HCT116 (cell line): ENCODE measurements around the gene KRTAP19-5. TPM values are rescaled to one million over a fixed set of nuclear protein-coding genes. Genes with fewer than 3 reads are reported as not detected.

Source experiments
- ATAC-seq: fragments of 200-7000 bp; cut with Tn5 transposase; 2 replicates; pipeline ENCODE4 v1.9.1; 2020; ENCODE audit warnings: mild to moderate bottlenecking, moderate library complexity
- BruUV-seq: library from RNA; stranded (reverse); fragments of 400-500 nt; replicated peaks from 2 replicates; lab custom pipeline; 2021; lab: Mats Ljungman, UMichigan
- CTCF ChIA-PET: fragments of 300-600 bp; sonication (Branson Sonifier 250); formaldehyde crosslinking; loops from one replicate; lab custom pipeline; 2021; ENCODE audit warnings: antibody characterized with exemption; lab: Charles Lee
- POLR2A ChIA-PET: fragments of 300-600, 350-600 bp; sonication (Branson Sonifier 250); formaldehyde crosslinking; loops from one replicate; lab custom pipeline; 2021; ENCODE audit warnings: antibody characterized with exemption; lab: Charles Lee
- RAD21 ChIA-PET, 2 experiments: fragments of 300-600 bp; sonication (Branson Sonifier 250); formaldehyde crosslinking; loops; one replicate each; lab custom pipeline; 2023; ENCODE audit warnings: low total read pairs in 2 of 2; ENCODE audit not compliant: uncharacterized antibody in 2 of 2, unreplicated experiment in 2 of 2, low non-redundant PET in 1 of 2; lab: Charles Lee
- DNase-seq: peaks from one replicate; pipeline ENCODE4 v3.0.0-alpha.2; 2010; ENCODE audit warnings: low read depth, low spot score
- H2AFZ ChIP-seq: fragments of 200-600 bp; shearing (Covaris generic), sonication (generic); 2 replicates; pipeline ENCODE4 v1.6.1; 2017; ENCODE audit warnings: low read depth, mixed run types, mixed read lengths, antibody characterized with exemption, low read length; ENCODE audit not compliant: poor library complexity, severe bottlenecking
- H3K27ac ChIP-seq: 2 replicates; pipeline ENCODE4 v1.5.1; 2012; ENCODE audit warnings: low read depth, low read length
- H3K27me3 ChIP-seq: fragments of 200-600 bp; sonication (generic); 2 replicates; pipeline ENCODE4 v1.6.1; 2016; ENCODE audit warnings: mixed run types, low read length, mixed read lengths; ENCODE audit not compliant: insufficient read depth
- H3K36me3 ChIP-seq, 2 experiments: fragments of 200-500 bp in 1 of 2; fragments of 200-600 bp in 1 of 2; sonication (Bioruptor generic) in 1 of 2; sonication (generic) in 1 of 2; 2 replicates each; pipeline versions ENCODE4 v1.5.1 to v1.6.1; 2014 to 2016; ENCODE audit warnings: low read length in 2 of 2, inconsistent platforms in 1 of 2, mixed read lengths in 1 of 2, mixed run types in 1 of 2; ENCODE audit not compliant: insufficient read depth in 2 of 2, control insufficient read depth in 1 of 2
- H3K4me1 ChIP-seq, 2 experiments: fragments of 200-600 bp in 1 of 2; sonication (generic) in 1 of 2; 2 replicates each; pipeline versions ENCODE4 v1.5.1 to v1.6.1; 2012 to 2017; ENCODE audit warnings: low read length in 2 of 2, inconsistent platforms in 1 of 2, mild to moderate bottlenecking in 1 of 2, mixed read lengths in 1 of 2, mixed run types in 1 of 2, moderate library complexity in 1 of 2; ENCODE audit not compliant: insufficient read depth in 2 of 2, control insufficient read depth in 1 of 2
- H3K4me2 ChIP-seq: fragments of 200-600 bp; sonication (generic); 2 replicates; pipeline ENCODE4 v1.6.1; 2017; ENCODE audit warnings: mixed run types, low read length, mixed read lengths
- H3K4me3 ChIP-seq, 2 experiments: fragments of 200-600 bp in 1 of 2; sonication (generic) in 1 of 2; replicated peaks in 1 of 2; 2 replicates each; pipeline ENCODE4 v1.5.1; 2011 to 2016; ENCODE audit warnings: low read length in 2 of 2, control low read depth in 1 of 2, low read depth in 1 of 2, mild to moderate bottlenecking in 1 of 2, mixed read lengths in 1 of 2, mixed run types in 1 of 2
- H3K79me2 ChIP-seq: fragments of 200-600 bp; sonication (generic); 2 replicates; pipeline ENCODE4 v1.6.1; 2017; ENCODE audit warnings: mild to moderate bottlenecking, mixed run types, low read length, moderate library complexity, mixed read lengths; ENCODE audit not compliant: insufficient read depth
- H3K9ac ChIP-seq: fragments of 200-600 bp; sonication (generic); 2 replicates; pipeline ENCODE4 v1.6.1; 2016; ENCODE audit warnings: low read length, mixed read lengths
- H3K9me2 ChIP-seq: fragments of 200-600 bp; sonication (generic), shearing (Covaris generic); 2 replicates; pipeline ENCODE4 v1.6.1; 2017; ENCODE audit warnings: mixed run types, mild to moderate bottlenecking, moderate library complexity; ENCODE audit not compliant: insufficient read depth
- H3K9me3 ChIP-seq, 2 experiments: fragments of 200-500 bp in 1 of 2; fragments of 200-600 bp in 1 of 2; sonication (Bioruptor generic) in 1 of 2; sonication (generic) in 1 of 2; 2 replicates each; pipeline ENCODE4 v1.6.1; 2014 to 2017; ENCODE audit warnings: low read length in 2 of 2, mixed read lengths in 2 of 2, inconsistent platforms in 1 of 2, low read depth in 1 of 2, mild to moderate bottlenecking in 1 of 2, mixed run types in 1 of 2, moderate library complexity in 1 of 2; ENCODE audit not compliant: control insufficient read depth in 1 of 2, insufficient read depth in 1 of 2
- H4K20me1 ChIP-seq: fragments of 200-600 bp; sonication (generic), shearing (Covaris generic); 2 replicates; pipeline ENCODE4 v1.6.1; 2017; ENCODE audit warnings: mixed run types, mild to moderate bottlenecking, moderate library complexity; ENCODE audit not compliant: insufficient read depth
- CBX3 ChIP-seq: IDR thresholded peaks from 2 replicates; pipeline ENCODE4 v1.6.1; 2012; ENCODE audit warnings: low read depth
- CEBPB ChIP-seq: IDR thresholded peaks from 2 replicates; pipeline ENCODE4 v1.6.1; 2012; ENCODE audit warnings: low read depth
- ELF1 ChIP-seq: IDR thresholded peaks from 2 replicates; pipeline ENCODE4 v1.6.1; 2012; ENCODE audit warnings: low read depth, borderline replicate concordance
- EZH2 ChIP-seq: fragments of 200-600 bp; sonication (generic); IDR thresholded peaks from 2 replicates; pipeline ENCODE4 v1.6.1; 2017; ENCODE audit warnings: antibody characterized with exemption, mixed run types
- JUND ChIP-seq: IDR thresholded peaks from 2 replicates; pipeline ENCODE4 v1.6.1; 2012
- POLR2A ChIP-seq: IDR thresholded peaks from 2 replicates; pipeline ENCODE4 v1.7.0; 2011; ENCODE audit warnings: borderline replicate concordance; ENCODE audit not compliant: insufficient read depth, insufficient read length; ENCODE audit errors: extremely low read depth
- POLR2AphosphoS5 ChIP-seq: IDR thresholded peaks from 2 replicates; pipeline ENCODE4 v1.6.1; 2011; ENCODE audit warnings: mild to moderate bottlenecking, low read depth, low read length, moderate library complexity
- RAD21 ChIP-seq: IDR thresholded peaks from 2 replicates; pipeline ENCODE4 v1.6.1; 2012; ENCODE audit warnings: low read depth, mild to moderate bottlenecking
- REST ChIP-seq: IDR thresholded peaks from 2 replicates; pipeline ENCODE4 v1.6.1; 2012; ENCODE audit warnings: low read depth
- SP1 ChIP-seq: IDR thresholded peaks from 2 replicates; pipeline ENCODE4 v1.6.1; 2012; ENCODE audit warnings: low read depth
- SRF ChIP-seq: IDR thresholded peaks from 2 replicates; pipeline ENCODE4 v1.6.1; 2012; ENCODE audit warnings: low read depth
- TCF7L2 ChIP-seq: IDR thresholded peaks from 2 replicates; pipeline ENCODE4 v1.7.0; 2011; ENCODE audit warnings: borderline replicate concordance, inconsistent platforms; ENCODE audit not compliant: insufficient read depth, insufficient read length; ENCODE audit errors: extremely low read depth
- YY1 ChIP-seq: IDR thresholded peaks from 2 replicates; pipeline ENCODE4 v1.6.1; 2011; ENCODE audit warnings: low read length, low read depth, moderate library complexity, mild to moderate bottlenecking; ENCODE audit not compliant: insufficient replicate concordance; ENCODE audit errors: extremely low read depth
- ZFX ChIP-seq: fragments of 450-650 bp; IDR thresholded peaks from 2 replicates; pipeline ENCODE4 v1.6.1; 2017
- intact Hi-C: fragments of 100-400 bp; cut with micrococcal nuclease; formaldehyde crosslinking; loops from 2 replicates; pipeline ENCODE4 v1.10.0; 2022
- total RNA-seq: library from RNA; stranded (reverse); gene quantifications from one replicate; pipeline ENCODE4 v1.2.1, GENCODE V29; 2021; ENCODE audit not compliant: unreplicated experiment

Gene KRTAP19-5
- total RNA-seq, 1 experiment from 2014 or later, result not detected

- H3K27me3 ChIP-seq, result no peaks in the 10 kb centered on the region
- no TSS peak for BruUV-seq
- no peak overlapping the region for H3K27ac ChIP-seq
- ATAC-seq (no peak), DNase-seq (no peak)
- TF ChIP-seq SRF, result no peak
- TF ChIP-seq POLR2AphosphoS5, result no peak
- no peak for TF ChIP-seq REST
- no peak for TF ChIP-seq ZFX
- TF ChIP-seq ELF1, result no peak
- TF ChIP-seq POLR2A, result no peak
- no peak for TF ChIP-seq JUND
- no peak for TF ChIP-seq CBX3
- TF ChIP-seq TCF7L2, result no peak
- TF ChIP-seq YY1, result no peak
- no peak for TF ChIP-seq CEBPB
- TF ChIP-seq EZH2, result no peak
- TF ChIP-seq RAD21, result no peak
- no peak for TF ChIP-seq SP1
- RAD21 ChIA-PET, result no interaction called here
- H2AFZ ChIP-seq, result no peak overlapping the region
- no peaks in the 10 kb centered on the region for H3K4me1 ChIP-seq
- H3K36me3 ChIP-seq, result no peaks in the 10 kb centered on the region; a peak in 1 of 4 replicates
- no peak overlapping the region for H3K4me3 ChIP-seq
- H3K9me2 ChIP-seq, result no peaks in the 10 kb centered on the region
- H3K4me2 ChIP-seq, result no peak overlapping the region
- no peak overlapping the region for H3K9ac ChIP-seq
- POLR2A ChIA-PET, result no interaction called here
- no peaks in the 10 kb centered on the region for H4K20me1 ChIP-seq
- peaks cover 0 to 25% of the 10 kb centered on the region in 2 experiments; a peak in 2 of 4 replicates for H3K9me3 ChIP-seq
- H3K79me2 ChIP-seq, result no peaks in the 10 kb centered on the region
- CTCF ChIA-PET, result no interaction called here
- intact Hi-C loops, result no loop called here
Observed at GRCh38 chr21:30518876-30519275, 16.9 kb upstream of the KRTAP19-5 start.
